GM18519 (cell line): ENCODE measurements around the gene ACBD4.

Experiments
- ATAC-seq: cut with Tn5 transposase; IDR thresholded peaks from one replicate; pipeline ENCODE4 v1.9.1; 2021; ENCODE audit warnings: mild to moderate bottlenecking, moderate library complexity; ENCODE audit not compliant: unreplicated experiment, low FRiP score

Gene ACBD4

GRCh38 chr17:45135192-45135977 is at the start of gene ACBD4:
Gene ACBD4 (plus strand): TSS chr17:45135687. CDS start chr17:45136145, 458 bp downstream.
- peak; percentile 62 for ATAC-seq

GRCh38 chr17:45086391-45086790 is 49.1 kb upstream of the ACBD4 start:
- no peak for ATAC-seq

GRCh38 chr17:45086865-45087503 is 48.5 kb upstream of the ACBD4 start:
- ATAC-seq = no peak

GRCh38 chr17:45087504-45087975 is 47.9 kb upstream of the ACBD4 start:
- ATAC-seq = no peak

GRCh38 chr17:45087978-45088377 is 47.5 kb upstream of the ACBD4 start:
- no peak for ATAC-seq

GRCh38 chr17:45088741-45089140 is 46.7 kb upstream of the ACBD4 start:
- ATAC-seq = no peak

- ATAC-seq = no peak
These were observed 44.8 kb upstream of the ACBD4 start for GRCh38 chr17:45090711-45091110.

- no peak for ATAC-seq
These were observed 43.6 kb upstream of the ACBD4 start for GRCh38 chr17:45091778-45092425.

- no peak for ATAC-seq
These were observed 42.5 kb upstream of the ACBD4 start for GRCh38 chr17:45092911-45093430.

GRCh38 chr17:45093444-45094110 is 41.9 kb upstream of the ACBD4 start:
- no peak for ATAC-seq

GRCh38 chr17:45096141-45096540 is 39.3 kb upstream of the ACBD4 start:
- ATAC-seq = no peak

- no peak for ATAC-seq
These were observed 38.6 kb upstream of the ACBD4 start for GRCh38 chr17:45096926-45097325.

- no peak for ATAC-seq
These were observed 37.2 kb upstream of the ACBD4 start for GRCh38 chr17:45098081-45098868.

GRCh38 chr17:45098869-45099616 is 36.4 kb upstream of the ACBD4 start:
- no peak for ATAC-seq

GRCh38 chr17:45101546-45101882 is 34.0 kb upstream of the ACBD4 start:
- ATAC-seq = no peak

- no peak for ATAC-seq
These were observed 33.3 kb upstream of the ACBD4 start for GRCh38 chr17:45101883-45102811.

- ATAC-seq = no peak
These were observed 32.6 kb upstream of the ACBD4 start for GRCh38 chr17:45102856-45103255.

- ATAC-seq = no peak
These were observed 32.2 kb upstream of the ACBD4 start for GRCh38 chr17:45103269-45103795.
